22Rv1 (cell line): ENCODE measurements around the gene ZGRF1.

Source experiments
- CTCF ChIP-seq: fragments of 450-650 bp; IDR thresholded peaks from 2 replicates; pipeline ENCODE4 v1.5.1; 2017; ENCODE audit warnings: mild to moderate bottlenecking
- ZFX ChIP-seq: fragments of 450-650 bp; IDR thresholded peaks from 2 replicates; pipeline ENCODE4 v1.6.1; 2017; ENCODE audit warnings: antibody characterized with exemption, borderline replicate concordance

DNA sequence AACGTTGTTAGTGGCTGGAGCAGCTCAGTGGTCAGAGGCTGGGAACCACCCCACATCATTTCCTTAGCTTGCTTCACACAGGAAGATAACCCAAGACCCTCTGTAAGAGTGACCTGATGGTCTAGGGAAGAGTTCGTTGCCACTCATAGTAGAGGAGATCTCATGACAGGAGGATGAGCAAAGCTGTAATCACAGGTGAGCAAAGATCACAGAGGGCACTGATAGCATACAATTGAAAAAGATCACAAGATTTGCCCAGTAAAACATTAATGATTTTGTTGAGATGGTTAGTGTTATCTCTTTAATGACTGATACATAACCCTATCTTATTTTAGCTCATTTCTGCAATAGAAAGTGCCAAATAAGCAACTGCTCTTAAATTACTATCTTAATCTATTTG lies 44.3 kb upstream of the ZGRF1 start:
- TF ChIP-seq CTCF (no peak), ZFX (no peak)
